Measurements from ENCODE around the gene FAT4. TPM values are rescaled to one million over a fixed set of nuclear protein-coding genes. Genes with fewer than 3 reads are reported as not detected.

Gene FAT4
- total and polyA plus RNA-seq, 8 donors = 0.46 to 76.7 (median 7.1) TPM

GRCh38 chr4:125344198-125344597 lies 29.4 kb downstream of the FAT4 start:
- Histone ChIP-seq H3K4me3 (no peak overlapping the region), H3K4me1 (no peaks in the 10 kb centered on the region), H3K27ac (no peak overlapping the region), H3K9me3 (no peaks in the 10 kb centered on the region), H3K27me3 (no peaks in the 10 kb centered on the region), H3K36me3 (no peaks in the 10 kb centered on the region)
- no peak for TF ChIP-seq POLR2A (IDR thresholded peaks at IDR 0.05)
- no peak for TF ChIP-seq CTCF (IDR thresholded peaks at IDR 0.05)
- TF ChIP-seq EP300 (IDR thresholded peaks at IDR 0.05) = no peak
- no peak for TF ChIP-seq POLR2AphosphoS5 (IDR thresholded peaks at IDR 0.05)
- intact Hi-C loops (cut with DNase I; ENCODE audit: low total_unique reads) = no loop called here
- no peak for DNase-seq
- WGBS, 5 donors = 74 to 83% (median 81%) methylated on average over 2 of the region's 2 CpGs

- WGBS, 5 donors = 72 to 91% (median 81%) methylated on average over 4 of the region's 4 CpGs
- no peak for DNase-seq
- Histone ChIP-seq H3K4me1 (no peaks in the 10 kb centered on the region), H3K36me3 (no peaks in the 10 kb centered on the region), H3K27me3 (no peaks in the 10 kb centered on the region), H3K27ac (no peak overlapping the region), H3K4me3 (no peak overlapping the region), H3K9me3 (no peaks in the 10 kb centered on the region)
- TF ChIP-seq POLR2AphosphoS5 (IDR thresholded peaks at IDR 0.05) (no peak), POLR2A (IDR thresholded peaks at IDR 0.05) (no peak), CTCF (IDR thresholded peaks at IDR 0.05) (no peak), EP300 (IDR thresholded peaks at IDR 0.05) (no peak)
- intact Hi-C loops (cut with DNase I; ENCODE audit: low total_unique reads) = no loop called here
Observed at GRCh38 chr4:125346616-125347015, 31.9 kb downstream of the FAT4 start.

GRCh38 chr4:125350470-125351135 lies 35.8 kb downstream of the FAT4 start:
- no peak for DNase-seq
- Histone ChIP-seq H3K4me3 (no peak overlapping the region), H3K9me3 (no peaks in the 10 kb centered on the region), H3K27ac (no peak overlapping the region), H3K36me3 (no peaks in the 10 kb centered on the region), H3K4me1 (no peaks in the 10 kb centered on the region), H3K27me3 (no peaks in the 10 kb centered on the region)
- intact Hi-C loops (cut with DNase I; ENCODE audit: low total_unique reads) = no loop called here
- TF ChIP-seq CTCF (IDR thresholded peaks at IDR 0.05) (no peak), POLR2A (IDR thresholded peaks at IDR 0.05) (no peak), POLR2AphosphoS5 (IDR thresholded peaks at IDR 0.05) (no peak), EP300 (IDR thresholded peaks at IDR 0.05) (no peak)
- 71 to 77% (median 71%) methylated on average over 4 of the region's 4 CpGs for WGBS, 5 donors

- Histone ChIP-seq H3K4me1 (no peaks in the 10 kb centered on the region), H3K27ac (no peak overlapping the region), H3K4me3 (no peak overlapping the region), H3K9me3 (no peaks in the 10 kb centered on the region), H3K36me3 (no peaks in the 10 kb centered on the region), H3K27me3 (no peaks in the 10 kb centered on the region)
- TF ChIP-seq POLR2A (IDR thresholded peaks at IDR 0.05) (no peak), CTCF (IDR thresholded peaks at IDR 0.05) (no peak)
- intact Hi-C loops (cut with DNase I; ENCODE audit: low total_unique reads) = no loop called here
- 79 to 90% (median 81%) methylated on average over 1 of the region's 1 CpG for WGBS, 5 donors
- DNase-seq = no peak
Observed at GRCh38 chr4:125352521-125352920, 37.8 kb downstream of the FAT4 start.
